HG02588 (cell line): ENCODE measurements around the gene SMAD5.

Experiments
- ATAC-seq: cut with Tn5 transposase; IDR thresholded peaks from one replicate; pipeline ENCODE4 v1.9.1; 2021; ENCODE audit warnings: mild to moderate bottlenecking, moderate library complexity; ENCODE audit not compliant: unreplicated experiment

SMAD5 gene

DNA sequence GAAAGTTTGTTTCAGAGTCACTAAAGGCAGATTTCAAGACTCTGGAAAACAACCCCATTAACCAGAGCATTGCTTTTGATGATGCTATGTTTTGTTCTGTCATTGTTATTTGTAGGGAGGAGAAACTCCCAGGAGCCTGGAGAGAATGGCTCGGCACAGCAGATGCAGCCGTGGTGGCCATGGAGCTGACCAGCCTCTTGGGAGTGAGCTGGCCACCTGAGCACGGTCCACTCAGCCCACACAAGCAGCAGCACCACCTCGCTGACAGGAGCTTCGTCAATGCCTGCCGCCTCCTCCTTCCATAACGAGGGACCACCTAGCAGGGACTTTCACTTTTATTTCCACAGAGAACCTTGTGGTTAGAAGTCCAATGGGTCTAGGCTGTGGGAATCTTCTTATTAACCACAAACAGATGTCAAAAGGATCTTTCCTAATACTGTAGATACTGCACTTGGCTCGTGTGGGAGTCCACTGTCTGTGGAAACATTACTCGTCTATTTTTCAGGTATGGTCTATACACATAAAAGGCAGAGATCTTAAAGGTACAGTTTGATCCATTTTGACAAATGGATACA, 81.4 kb downstream of the SMAD5 start:
- no peak for ATAC-seq

DNA sequence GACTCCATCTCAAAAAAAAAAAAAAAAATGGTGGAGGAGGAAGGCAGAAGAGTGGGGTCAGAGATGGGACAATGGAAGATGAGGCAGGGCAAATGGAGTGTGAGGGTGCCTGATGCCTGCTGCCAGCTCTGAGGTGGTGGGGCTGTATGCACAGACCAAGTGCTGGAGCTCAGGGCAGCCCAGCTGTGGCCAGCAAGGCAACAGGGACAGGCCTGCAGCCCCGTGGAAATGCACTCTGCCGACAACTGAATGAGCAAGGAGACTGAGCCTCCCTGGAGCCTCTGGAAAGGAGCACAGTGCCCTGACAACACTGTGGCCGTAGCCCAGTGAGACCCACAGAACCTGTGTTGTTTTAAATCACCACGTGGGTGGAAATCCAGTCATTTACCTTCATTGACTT, 83.2 kb downstream of the SMAD5 start:
- ATAC-seq, result no peak

DNA sequence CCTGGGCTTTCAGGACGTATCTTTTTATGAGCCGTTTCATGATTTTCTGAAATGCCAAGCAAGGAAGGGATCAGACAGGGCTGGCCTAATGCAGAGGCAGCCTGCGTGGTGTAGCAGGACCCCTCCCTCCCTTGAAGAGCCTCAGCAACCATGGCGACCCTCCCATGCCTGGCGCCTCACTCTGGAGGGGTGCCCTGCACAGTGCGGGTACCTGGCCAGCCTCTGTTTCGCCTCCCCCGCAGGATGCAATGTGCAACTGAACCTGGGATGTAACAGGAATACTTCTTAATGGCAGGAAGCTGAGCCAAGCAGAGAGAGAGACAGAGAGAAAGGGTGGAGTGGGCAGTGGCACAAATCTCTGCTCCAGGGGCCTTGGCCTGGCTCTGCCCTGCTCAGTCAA, 83.6 kb downstream of the SMAD5 start:
- no peak for ATAC-seq

DNA sequence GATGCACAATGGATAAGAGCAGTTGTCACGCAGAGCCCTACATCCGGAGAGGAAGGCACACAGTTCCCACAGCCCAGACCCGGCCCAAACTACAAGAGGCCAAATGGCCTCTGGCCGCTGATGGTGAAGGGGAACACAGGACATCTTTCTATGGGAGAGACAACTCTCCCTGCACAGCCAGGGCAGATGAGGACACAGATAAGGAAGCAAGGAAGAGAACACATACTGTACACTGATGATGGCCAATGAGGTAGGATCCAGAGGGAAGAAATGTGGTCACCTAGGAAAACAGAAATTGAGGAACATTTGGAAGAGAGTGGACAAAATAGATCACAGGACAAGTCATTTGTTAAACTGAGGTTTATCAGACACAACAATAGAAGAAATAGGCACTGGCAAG, 88.7 kb downstream of the SMAD5 start:
- no peak for ATAC-seq

DNA sequence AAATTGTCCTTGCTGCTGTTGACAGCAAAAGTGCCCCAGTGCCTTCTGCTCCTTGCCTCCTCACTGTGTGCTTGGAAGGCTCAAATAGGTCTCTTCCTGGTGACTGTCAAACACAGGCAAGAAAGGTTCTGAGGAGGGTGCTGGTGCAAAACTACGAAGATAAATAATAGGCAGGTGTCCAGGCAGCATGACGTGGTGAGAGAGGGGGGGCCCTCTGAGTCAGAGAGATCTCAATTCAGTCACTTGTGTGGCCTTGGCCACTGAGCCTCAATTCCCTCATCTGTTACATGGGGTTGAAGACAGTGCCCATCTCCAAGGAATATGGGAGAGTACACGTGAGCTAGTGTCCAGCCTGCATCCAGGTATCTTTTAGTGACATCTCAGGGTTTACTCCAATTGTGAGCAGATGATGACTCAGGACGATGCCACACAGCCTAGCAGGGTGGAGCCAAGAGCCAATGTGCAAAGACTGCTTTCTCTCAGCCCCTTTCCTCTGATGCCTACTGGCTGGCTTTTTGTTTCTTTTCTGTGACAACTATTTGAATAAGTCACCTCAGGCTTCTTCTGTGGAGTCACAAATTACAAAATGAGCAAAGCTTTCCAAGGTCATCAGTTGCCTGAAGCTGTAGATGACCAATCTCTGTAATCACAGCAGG, 90.1 kb downstream of the SMAD5 start:
- no peak for ATAC-seq

DNA sequence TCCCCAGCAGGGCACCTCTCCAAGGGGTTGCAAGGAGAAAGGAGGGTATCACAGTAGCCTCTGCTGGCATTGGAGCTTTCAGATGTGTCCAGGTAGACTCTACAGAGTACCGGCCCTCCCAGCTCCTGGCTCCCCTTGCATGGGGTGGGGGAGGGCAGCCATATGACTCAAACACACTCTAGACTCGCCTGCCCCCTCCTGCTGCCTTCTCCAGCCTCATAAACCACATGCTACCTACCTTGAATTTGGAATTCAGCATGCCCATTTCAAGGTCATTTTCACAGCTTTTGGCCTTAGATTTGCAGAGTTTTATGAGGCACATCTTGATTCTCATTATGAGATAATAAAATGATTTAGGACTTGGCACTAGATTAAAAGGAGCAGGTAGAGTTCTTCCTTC, 93.2 kb downstream of the SMAD5 start:
- no peak for ATAC-seq

DNA sequence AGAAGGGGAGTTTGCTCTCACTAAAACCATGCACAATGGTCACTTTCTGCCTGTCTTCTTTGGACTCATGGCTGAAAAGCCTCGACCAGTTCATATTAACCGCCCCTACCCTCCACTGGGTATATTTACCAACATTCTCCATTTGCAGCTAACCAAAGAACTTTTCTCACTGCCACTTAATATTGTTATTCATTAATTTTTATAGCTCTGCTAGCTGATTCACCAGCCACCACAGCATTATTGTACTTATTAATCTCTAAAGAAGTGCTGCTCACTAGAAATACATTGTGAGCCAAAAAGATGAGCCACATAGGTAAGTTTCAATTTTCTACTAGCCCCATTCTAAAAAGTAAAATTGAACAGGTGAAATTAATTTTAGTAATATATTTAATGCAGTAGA, 93.8 kb downstream of the SMAD5 start:
- no peak for ATAC-seq

DNA sequence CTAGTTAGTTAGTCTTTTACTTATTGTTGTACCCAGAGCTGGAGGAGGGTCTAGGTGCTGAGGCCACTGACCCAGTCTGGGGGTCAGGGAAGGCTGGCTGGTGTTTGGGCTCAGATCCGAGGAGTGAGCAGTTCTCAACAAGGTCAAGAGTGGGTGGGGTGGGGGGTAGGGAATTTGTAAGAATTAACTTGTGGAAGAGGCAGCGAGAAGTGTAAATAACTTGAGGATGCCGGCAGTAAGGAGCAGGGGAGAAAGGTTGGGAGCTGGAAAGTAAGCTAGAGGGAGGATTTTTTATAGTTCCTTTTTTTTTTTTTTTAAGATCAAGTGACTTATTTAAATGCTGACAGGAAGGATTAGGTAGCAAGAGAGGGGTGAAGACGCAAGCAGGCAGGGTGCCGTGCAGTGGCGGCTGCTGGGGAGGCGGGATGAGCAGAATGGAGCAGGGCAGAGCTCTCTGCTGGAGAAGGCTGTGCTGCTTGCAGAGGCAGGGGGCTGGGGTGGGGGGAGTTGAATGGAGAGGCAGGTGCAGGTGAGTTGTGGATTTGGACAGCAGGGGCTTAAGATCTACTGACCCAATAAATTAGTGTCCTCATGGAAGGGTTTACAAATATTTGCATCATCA, 95.6 kb downstream of the SMAD5 start:
- ATAC-seq, result no peak

DNA sequence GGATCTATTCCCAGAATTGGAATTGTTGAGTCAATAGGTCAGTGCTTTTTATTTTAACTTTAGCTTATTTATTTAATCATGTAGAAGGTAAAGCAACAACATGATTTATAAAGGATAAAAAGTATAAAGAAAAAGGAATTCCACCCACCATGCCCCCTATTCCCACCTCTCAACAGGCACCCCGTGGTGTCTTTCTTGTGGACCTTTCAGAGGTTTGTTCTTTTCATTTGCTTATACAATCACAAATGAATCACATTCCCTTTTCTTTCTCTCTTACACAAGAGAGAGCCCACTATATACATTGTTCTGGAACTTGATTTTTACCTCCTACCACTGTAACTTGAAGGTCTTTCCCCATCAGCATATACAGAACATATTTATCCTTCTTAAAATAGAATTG, 97.5 kb downstream of the SMAD5 start:
- ATAC-seq, result no peak

DNA sequence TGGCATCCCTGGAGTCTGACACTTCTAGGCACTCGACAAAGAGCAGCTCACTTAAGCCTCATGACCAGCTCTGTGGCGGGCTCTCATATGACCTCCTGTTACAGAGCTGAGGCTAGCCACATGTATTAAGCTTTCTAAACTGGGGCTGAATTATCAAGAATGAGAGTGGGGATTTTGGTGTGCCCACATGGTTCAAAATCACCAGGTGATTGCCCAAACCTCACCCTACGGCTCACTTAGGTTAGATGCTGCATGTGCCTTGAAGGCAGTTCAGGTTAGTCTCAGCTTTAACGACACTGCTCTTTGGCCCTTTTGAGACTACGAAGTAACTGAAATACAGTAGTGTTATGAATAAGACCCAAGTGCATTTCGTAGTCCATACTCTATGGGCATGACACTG, 99.7 kb downstream of the SMAD5 start:
- ATAC-seq, result peak; percentile 74
